HG03342 (cell line): ENCODE results near the gene TMOD1.

Source experiments
- ATAC-seq: cut with Tn5 transposase; IDR thresholded peaks from one replicate; pipeline ENCODE4 v1.9.1; 2021; ENCODE audit warnings: mild to moderate bottlenecking, moderate library complexity; ENCODE audit not compliant: unreplicated experiment

The TMOD1 gene

DNA sequence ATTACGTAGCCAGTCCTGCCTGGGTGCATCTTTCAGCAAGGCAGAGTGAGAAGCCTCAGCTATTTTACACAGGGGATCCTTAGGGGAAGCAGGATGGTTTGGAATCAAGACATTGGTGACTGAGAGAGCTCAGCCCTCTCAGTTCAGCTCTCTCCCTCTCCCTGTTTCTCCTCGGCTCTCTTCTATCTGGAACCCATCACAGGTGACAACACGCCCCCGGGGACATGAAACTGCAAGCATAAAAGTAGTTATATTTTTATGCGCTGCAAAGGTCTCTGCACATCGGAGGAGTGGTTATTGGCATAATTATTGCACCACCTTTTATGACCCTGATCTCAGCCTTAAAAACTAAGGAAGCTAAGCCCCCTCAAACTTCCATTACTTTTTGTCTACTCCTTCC lies 14.2 kb downstream of the TMOD1 start:
- no peak for ATAC-seq

GRCh38 chr9:97516111-97516510 lies 14.6 kb downstream of the TMOD1 start:
- no peak for ATAC-seq

DNA sequence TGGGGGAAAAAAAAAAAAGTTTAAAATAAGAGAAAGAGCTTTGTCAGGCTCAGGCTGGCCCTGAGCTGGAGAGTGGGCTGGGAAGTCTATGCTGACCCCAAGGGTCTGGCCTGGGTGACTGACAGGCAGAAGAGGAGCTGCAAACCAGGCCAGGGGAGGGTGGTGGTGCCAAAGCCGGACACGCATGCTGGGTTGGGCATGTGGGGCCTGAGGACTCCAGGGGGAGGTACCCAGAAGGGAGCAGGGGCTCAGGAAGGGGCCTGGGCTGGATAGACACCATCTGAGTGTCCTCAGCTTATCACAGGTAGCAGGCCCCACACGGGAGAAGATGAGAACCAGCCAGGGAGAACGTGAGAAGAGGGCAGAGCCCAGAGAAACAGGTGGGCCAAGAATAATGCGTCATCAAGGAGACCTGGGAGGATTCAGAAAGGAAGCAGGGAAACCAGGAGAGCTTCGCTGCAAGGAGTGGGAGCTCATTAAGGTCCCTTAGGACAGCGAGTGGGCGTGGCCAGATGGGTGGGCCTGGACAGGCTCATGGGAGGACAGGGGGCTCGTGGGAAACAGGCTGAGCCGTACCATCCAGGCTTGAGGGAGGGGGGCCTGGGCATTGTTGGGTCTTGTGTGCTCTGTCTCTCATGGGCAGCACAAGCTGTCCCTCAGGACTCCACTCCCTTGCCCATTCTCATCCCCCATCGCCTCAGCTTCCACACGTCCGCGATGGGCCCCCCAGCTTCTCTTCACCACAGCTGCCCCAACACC lies 16.0 kb downstream of the TMOD1 start:
- ATAC-seq, result no peak

GRCh38 chr9:97518166-97518908 lies 16.9 kb downstream of the TMOD1 start:
- no peak for ATAC-seq

GRCh38 chr9:97518909-97519307 lies 17.4 kb downstream of the TMOD1 start:
- no peak for ATAC-seq

DNA sequence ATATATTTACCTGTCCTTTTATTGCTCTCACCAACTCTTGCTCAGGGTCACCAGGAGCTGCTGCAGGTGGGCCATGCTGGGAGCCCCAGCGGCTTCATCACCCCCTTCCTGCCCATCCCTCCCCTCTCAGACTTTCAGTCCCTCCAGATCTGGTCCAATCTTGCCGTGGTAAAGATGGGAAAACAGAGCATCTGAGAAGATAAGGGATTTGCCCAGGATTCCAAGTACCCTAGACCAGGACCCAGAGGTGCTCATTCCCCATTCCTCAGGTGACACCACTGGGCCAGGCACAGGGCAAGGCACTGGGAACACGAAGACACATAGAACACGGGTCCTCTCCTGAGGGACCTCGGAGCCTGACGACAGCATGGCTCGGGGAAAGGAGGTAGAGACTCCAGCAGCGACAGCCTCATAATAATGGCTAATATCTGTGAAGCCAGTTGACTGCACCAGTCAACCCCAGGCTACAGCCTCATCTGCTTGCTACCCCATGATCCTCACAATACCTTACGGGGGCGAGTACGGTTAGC lies 18.0 kb downstream of the TMOD1 start:
- ATAC-seq, result no peak

- no peak for ATAC-seq
Measured at GRCh38 chr9:97521576-97522333, 20.3 kb downstream of the TMOD1 start.

- no peak for ATAC-seq
Measured at GRCh38 chr9:97524424-97524823, 23.0 kb downstream of the TMOD1 start.

DNA sequence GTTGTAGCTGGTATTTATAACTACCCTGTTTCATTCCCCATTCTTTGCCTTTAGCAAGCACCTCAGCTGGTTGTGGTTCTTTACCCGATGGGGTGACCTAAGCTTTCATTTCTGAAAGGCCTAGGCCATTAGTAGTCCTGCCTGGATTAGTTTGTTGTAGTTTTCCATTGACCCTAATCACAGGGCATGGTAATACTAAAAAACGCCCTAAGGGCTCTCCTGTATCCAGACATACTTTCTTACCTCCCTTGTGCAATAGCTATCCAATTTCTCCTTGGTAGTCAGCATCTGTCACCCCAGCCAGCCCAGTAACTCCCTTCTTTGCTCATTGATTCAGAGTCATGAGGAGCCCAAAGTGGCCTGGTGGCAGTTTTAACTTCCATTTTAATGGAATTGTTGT lies 24.0 kb downstream of the TMOD1 start:
- no peak for ATAC-seq

- ATAC-seq, result no peak
Measured at GRCh38 chr9:97526895-97527575, 25.6 kb downstream of the TMOD1 start.

GRCh38 chr9:97527626-97528528 lies 26.4 kb downstream of the TMOD1 start:
- ATAC-seq, result no peak

DNA sequence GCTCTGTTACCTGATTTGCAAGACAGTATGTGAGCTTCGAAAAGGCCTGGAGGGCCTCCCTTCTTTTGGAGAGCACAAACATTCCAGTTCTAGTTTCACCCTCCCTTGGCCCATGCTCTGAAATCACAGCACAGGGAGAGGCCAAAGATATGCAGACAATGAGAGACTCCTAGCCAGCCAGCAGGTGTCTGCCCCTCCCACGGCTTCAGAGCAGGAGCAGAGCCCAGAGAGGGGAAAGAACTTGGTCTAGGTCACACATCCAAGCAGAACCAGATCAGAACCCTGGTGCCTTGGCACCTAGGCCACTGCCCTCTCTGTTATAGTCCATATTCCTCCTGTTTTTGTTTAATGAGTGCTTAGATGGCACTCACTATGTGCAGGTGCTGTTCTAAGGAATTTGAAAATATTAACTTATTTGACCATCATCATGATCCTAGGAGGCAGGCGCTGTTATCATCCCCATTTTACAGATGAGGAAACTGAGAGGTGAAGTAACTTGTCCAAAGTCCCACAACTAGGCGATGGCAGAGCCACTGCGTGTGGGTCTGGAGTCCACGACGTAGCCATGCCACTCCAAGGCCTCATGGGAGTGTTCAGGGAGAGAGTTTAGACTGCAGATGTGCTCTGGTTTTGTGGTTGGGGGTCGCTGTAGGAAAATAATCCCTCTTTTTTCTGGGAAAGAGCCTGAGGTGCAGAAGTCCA lies 27.2 kb downstream of the TMOD1 start:
- ATAC-seq, result no peak

- peak; percentile 68 for ATAC-seq
Measured at GRCh38 chr9:97529363-97530076, 28.1 kb downstream of the TMOD1 start.

DNA sequence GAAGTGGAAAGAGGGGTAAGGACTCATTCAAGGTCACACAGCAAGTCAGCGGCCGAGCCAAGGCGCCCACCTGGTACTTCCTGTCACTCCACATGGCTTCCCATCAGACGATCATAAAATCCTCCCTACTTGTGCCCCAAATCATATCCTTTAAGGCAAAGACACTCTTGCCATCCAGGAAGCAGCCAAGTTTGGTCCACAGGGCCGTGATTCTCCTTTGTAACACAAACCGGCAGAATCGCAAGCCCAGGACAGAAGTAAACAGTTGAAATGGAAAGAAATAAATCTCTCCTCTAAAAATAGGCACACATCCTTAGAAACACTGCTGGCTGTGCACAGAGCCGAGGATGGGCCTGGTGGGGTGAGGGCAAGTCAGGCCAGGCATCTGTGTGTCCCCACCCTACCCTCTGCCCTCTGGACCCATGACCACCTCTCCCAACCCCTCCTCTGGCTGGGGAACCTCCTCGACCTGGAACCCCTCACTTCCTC lies 30.5 kb downstream of the TMOD1 start:
- ATAC-seq, result no peak

- no peak for ATAC-seq
Measured at GRCh38 chr9:97534185-97534584, 32.7 kb downstream of the TMOD1 start.

DNA sequence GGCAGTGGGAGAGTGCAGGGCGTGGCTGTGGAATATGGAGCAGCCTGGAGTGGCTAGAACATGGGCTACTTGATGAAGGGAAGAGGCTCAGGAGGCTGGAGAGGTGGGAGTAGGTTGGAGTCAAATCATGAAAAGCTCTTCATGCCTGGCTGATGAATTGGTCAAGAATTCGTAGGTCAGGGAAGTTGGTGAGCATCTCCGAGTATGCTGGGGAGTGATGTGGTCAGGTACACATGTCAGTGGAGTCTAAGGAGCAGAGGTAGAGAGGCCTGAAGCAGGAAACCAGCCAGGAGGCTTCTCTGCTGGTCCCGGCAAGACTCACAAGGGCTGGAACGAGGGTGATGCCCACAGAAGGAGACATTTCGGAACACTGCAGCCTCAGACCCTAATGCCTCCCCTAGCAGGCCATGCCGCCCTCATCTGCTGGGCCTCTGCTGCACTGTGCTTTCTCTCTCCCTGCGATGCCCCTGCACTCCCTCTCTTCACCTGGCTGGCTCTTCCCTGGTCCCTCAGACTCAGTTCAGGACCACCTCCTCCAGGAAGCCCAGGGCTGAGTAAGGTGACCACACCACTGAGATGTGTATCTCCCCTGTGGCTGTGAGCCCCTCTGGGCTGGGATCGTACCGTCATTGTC lies 33.6 kb downstream of the TMOD1 start:
- no peak for ATAC-seq

GRCh38 chr9:97535771-97536170 lies 34.3 kb downstream of the TMOD1 start:
- no peak for ATAC-seq

GRCh38 chr9:97536480-97536879 lies 35.0 kb downstream of the TMOD1 start:
- ATAC-seq, result no peak
